Panc1 (cell line): ENCODE results near the gene COL4A2. TPM values are rescaled to one million over a fixed set of nuclear protein-coding genes. Genes with fewer than 3 reads are reported as not detected.

Experiments
- ATAC-seq: fragments of 200-7000 bp; cut with Tn5 transposase; 2 replicates; pipeline ENCODE4 v1.9.1; 2020; ENCODE audit warnings: mild to moderate bottlenecking, moderate library complexity
- BruUV-seq: library from RNA; stranded (reverse); fragments of 400-500 nt; replicated peaks from 2 replicates; lab custom pipeline; 2021; lab: Mats Ljungman, UMichigan
- CTCF ChIA-PET: fragments of 300-600 bp; sonication (Branson Sonifier 250); formaldehyde crosslinking; loops from one replicate; lab custom pipeline; 2022; ENCODE audit warnings: antibody characterized with exemption; lab: Charles Lee
- POLR2A ChIA-PET: fragments of 300-600 bp; sonication (Branson Sonifier 250); formaldehyde crosslinking; loops from one replicate; lab custom pipeline; 2022; ENCODE audit warnings: antibody characterized with exemption; lab: Charles Lee
- DNase-seq: peaks from one replicate; pipeline ENCODE4 v3.0.0-alpha.2; 2010; ENCODE audit warnings: low read depth, low spot score
- H3K27ac ChIP-seq: 2 replicates; pipeline ENCODE4 v1.5.1; 2011; ENCODE audit warnings: mild to moderate bottlenecking, low read length, inconsistent platforms
- H3K27me3 ChIP-seq: fragments of 200-500 bp; sonication (Bioruptor generic); 2 replicates; pipeline ENCODE4 v1.6.0; 2014; ENCODE audit warnings: low read length, inconsistent platforms; ENCODE audit not compliant: control insufficient read depth, insufficient read depth
- H3K36me3 ChIP-seq: fragments of 200-500 bp; sonication (Bioruptor generic); 2 replicates; pipeline ENCODE4 v1.5.1; 2014; ENCODE audit warnings: inconsistent platforms, mild to moderate bottlenecking, low read length, moderate library complexity; ENCODE audit not compliant: control insufficient read depth, insufficient read depth
- H3K4me1 ChIP-seq: 2 replicates; pipeline ENCODE4 v1.5.1; 2011; ENCODE audit warnings: inconsistent platforms, mild to moderate bottlenecking, low read length, moderate library complexity; ENCODE audit not compliant: control insufficient read depth, insufficient read depth
- H3K4me3 ChIP-seq, 2 experiments: 2 replicates each; pipeline ENCODE4 v1.5.1; 2011 to 2012; ENCODE audit warnings: low read depth in 2 of 2, low read length in 2 of 2, mild to moderate bottlenecking in 2 of 2, inconsistent platforms in 1 of 2, moderate library complexity in 1 of 2
- H3K9me3 ChIP-seq: fragments of 200-500 bp; sonication (Bioruptor generic); 2 replicates; pipeline ENCODE4 v1.5.1; 2014; ENCODE audit warnings: low read depth, mild to moderate bottlenecking, inconsistent platforms, low read length, moderate library complexity; ENCODE audit not compliant: control insufficient read depth, insufficient read depth
- POLR2AphosphoS5 ChIP-seq: IDR thresholded peaks from 2 replicates; pipeline ENCODE4 v1.6.1; 2012; ENCODE audit warnings: mild to moderate bottlenecking, low read depth, low read length, moderate library complexity
- SIN3A ChIP-seq: IDR thresholded peaks from 2 replicates; pipeline ENCODE4 v1.6.1; 2012; ENCODE audit warnings: low read depth, mild to moderate bottlenecking, low read length, moderate library complexity, borderline replicate concordance; ENCODE audit not compliant: insufficient read depth
- TCF7L2 ChIP-seq: IDR thresholded peaks from 2 replicates; pipeline ENCODE4 v1.6.1; 2011; ENCODE audit warnings: mild to moderate bottlenecking, low read depth, low read length, inconsistent platforms
- in situ Hi-C: cut with HindIII; loops from 2 replicates; pipeline ENCODE4 v1.10.0; 2016; ENCODE audit warnings: low sequenced_read_pairs, low pct_unique_long_range_greater_than_20kb
- intact Hi-C: fragments of 100-400 bp; cut with micrococcal nuclease; formaldehyde crosslinking; loops from one replicate; pipeline ENCODE4 v1.10.0; 2022; ENCODE audit not compliant: unreplicated experiment
- total RNA-seq: library from RNA; stranded (reverse); gene quantifications from one replicate; pipeline ENCODE4 v1.2.1, GENCODE V29; 2021; ENCODE audit not compliant: unreplicated experiment
- TF ChIP-seq, protein P1 (sequence below): fragments of 450-650 bp; IDR thresholded peaks from 2 replicates; pipeline ENCODE4 v1.5.1; 2017; ENCODE audit warnings: mild to moderate bottlenecking
- TF ChIP-seq, protein P2 (sequence below), 2 experiments: IDR thresholded peaks; 2 replicates each; pipeline ENCODE4 v1.6.1; 2011 to 2012; ENCODE audit warnings: low read depth in 2 of 2, control low read depth in 1 of 2, low read length in 1 of 2, mild to moderate bottlenecking in 1 of 2, moderate library complexity in 1 of 2; ENCODE audit not compliant: insufficient read depth in 1 of 2

Gene COL4A2
- total RNA-seq, 1 experiment from 2014 or later: 3.0 TPM

- Histone ChIP-seq H3K36me3 (no peaks in the 10 kb centered on the region), H3K4me3 (no peak overlapping the region), H3K9me3 (no peaks in the 10 kb centered on the region), H3K27ac (no peak overlapping the region), H3K27me3 (no peaks in the 10 kb centered on the region; the same call in 1 of the 2 replicates), H3K4me1 (no peaks in the 10 kb centered on the region)
- POLR2A ChIA-PET: no interaction called here
- no peak for TF ChIP-seq POLR2AphosphoS5
- TF ChIP-seq TCF7L2: no peak
- TF ChIP-seq, protein P1, sequence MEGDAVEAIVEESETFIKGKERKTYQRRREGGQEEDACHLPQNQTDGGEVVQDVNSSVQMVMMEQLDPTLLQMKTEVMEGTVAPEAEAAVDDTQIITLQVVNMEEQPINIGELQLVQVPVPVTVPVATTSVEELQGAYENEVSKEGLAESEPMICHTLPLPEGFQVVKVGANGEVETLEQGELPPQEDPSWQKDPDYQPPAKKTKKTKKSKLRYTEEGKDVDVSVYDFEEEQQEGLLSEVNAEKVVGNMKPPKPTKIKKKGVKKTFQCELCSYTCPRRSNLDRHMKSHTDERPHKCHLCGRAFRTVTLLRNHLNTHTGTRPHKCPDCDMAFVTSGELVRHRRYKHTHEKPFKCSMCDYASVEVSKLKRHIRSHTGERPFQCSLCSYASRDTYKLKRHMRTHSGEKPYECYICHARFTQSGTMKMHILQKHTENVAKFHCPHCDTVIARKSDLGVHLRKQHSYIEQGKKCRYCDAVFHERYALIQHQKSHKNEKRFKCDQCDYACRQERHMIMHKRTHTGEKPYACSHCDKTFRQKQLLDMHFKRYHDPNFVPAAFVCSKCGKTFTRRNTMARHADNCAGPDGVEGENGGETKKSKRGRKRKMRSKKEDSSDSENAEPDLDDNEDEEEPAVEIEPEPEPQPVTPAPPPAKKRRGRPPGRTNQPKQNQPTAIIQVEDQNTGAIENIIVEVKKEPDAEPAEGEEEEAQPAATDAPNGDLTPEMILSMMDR: no peak
- TF ChIP-seq SIN3A: no peak
- TF ChIP-seq, protein P2, sequence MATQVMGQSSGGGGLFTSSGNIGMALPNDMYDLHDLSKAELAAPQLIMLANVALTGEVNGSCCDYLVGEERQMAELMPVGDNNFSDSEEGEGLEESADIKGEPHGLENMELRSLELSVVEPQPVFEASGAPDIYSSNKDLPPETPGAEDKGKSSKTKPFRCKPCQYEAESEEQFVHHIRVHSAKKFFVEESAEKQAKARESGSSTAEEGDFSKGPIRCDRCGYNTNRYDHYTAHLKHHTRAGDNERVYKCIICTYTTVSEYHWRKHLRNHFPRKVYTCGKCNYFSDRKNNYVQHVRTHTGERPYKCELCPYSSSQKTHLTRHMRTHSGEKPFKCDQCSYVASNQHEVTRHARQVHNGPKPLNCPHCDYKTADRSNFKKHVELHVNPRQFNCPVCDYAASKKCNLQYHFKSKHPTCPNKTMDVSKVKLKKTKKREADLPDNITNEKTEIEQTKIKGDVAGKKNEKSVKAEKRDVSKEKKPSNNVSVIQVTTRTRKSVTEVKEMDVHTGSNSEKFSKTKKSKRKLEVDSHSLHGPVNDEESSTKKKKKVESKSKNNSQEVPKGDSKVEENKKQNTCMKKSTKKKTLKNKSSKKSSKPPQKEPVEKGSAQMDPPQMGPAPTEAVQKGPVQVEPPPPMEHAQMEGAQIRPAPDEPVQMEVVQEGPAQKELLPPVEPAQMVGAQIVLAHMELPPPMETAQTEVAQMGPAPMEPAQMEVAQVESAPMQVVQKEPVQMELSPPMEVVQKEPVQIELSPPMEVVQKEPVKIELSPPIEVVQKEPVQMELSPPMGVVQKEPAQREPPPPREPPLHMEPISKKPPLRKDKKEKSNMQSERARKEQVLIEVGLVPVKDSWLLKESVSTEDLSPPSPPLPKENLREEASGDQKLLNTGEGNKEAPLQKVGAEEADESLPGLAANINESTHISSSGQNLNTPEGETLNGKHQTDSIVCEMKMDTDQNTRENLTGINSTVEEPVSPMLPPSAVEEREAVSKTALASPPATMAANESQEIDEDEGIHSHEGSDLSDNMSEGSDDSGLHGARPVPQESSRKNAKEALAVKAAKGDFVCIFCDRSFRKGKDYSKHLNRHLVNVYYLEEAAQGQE (IDR thresholded peaks at IDR 0.05; ENCODE audit: insufficient read depth in 1 of 2, low read depth in 2 of 2, low read length in 1 of 2): no peak
- BruUV-seq: no TSS peak
- in situ Hi-C loops: no loop called here
- ATAC-seq (no peak), DNase-seq (no peak)
- intact Hi-C loops: no loop called here
- CTCF ChIA-PET: no interaction called here
Observed at GRCh38 chr13:110293037-110293436, 14.0 kb upstream of the COL4A2 start.

DNA sequence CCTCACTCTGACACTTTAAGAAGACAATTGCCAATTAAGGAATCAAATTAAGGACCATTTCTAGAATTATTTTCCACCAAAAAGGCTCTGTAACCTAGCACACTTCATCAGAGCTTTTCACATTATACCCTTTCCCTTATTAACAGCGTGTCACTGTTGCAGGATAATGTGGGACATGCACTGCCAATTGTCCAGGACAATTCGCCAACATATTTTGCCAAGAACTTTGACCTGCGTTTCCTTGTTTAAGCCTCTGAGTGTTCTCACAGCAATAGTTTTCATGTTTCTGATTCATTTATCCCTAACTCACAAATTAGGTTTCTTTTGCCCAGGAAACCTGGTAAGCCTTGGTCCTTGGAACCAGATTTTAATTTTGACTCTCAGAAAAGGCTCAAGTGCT lies 13.4 kb upstream of the COL4A2 start:
- in situ Hi-C loops (no loop called here), intact Hi-C loops (no loop called here)
- no peaks in the 10 kb centered on the region for H3K9me3 ChIP-seq
- H3K4me1 ChIP-seq: no peaks in the 10 kb centered on the region
- H3K36me3 ChIP-seq: no peaks in the 10 kb centered on the region
- H3K4me3 ChIP-seq: no peak overlapping the region
- no TSS peak for BruUV-seq
- POLR2A ChIA-PET: no interaction called here
- no peak overlapping the region for H3K27ac ChIP-seq
- DNase-seq (no peak), ATAC-seq (no peak)
- H3K27me3 ChIP-seq: no peaks in the 10 kb centered on the region; the same call in 1 of the 2 replicates
- CTCF ChIA-PET: no interaction called here
- TF ChIP-seq, protein P1: no peak
- TF ChIP-seq POLR2AphosphoS5: no peak
- no peak for TF ChIP-seq SIN3A
- TF ChIP-seq, protein P2 (IDR thresholded peaks at IDR 0.05; ENCODE audit: insufficient read depth in 1 of 2, low read depth in 2 of 2, low read length in 1 of 2): no peak
- TF ChIP-seq TCF7L2: no peak
